HG03432 (cell line): ENCODE results near the gene SNX21.

Experiments
- ATAC-seq: cut with Tn5 transposase; IDR thresholded peaks from one replicate; pipeline ENCODE4 v1.9.1; 2021; ENCODE audit warnings: mild to moderate bottlenecking, moderate library complexity; ENCODE audit not compliant: unreplicated experiment

Gene SNX21

GRCh38 chr20:45878076-45878761 is 44.6 kb downstream of the SNX21 start:
- ATAC-seq: no peak

- peak; percentile 92 for ATAC-seq
Measured at GRCh38 chr20:45880988-45881788, 47.6 kb downstream of the SNX21 start, which contains the start of gene ZSWIM1. Gene ZSWIM1 (plus strand): TSS chr20:45881227. CDS start chr20:45882593, 1,366 bp downstream.

DNA sequence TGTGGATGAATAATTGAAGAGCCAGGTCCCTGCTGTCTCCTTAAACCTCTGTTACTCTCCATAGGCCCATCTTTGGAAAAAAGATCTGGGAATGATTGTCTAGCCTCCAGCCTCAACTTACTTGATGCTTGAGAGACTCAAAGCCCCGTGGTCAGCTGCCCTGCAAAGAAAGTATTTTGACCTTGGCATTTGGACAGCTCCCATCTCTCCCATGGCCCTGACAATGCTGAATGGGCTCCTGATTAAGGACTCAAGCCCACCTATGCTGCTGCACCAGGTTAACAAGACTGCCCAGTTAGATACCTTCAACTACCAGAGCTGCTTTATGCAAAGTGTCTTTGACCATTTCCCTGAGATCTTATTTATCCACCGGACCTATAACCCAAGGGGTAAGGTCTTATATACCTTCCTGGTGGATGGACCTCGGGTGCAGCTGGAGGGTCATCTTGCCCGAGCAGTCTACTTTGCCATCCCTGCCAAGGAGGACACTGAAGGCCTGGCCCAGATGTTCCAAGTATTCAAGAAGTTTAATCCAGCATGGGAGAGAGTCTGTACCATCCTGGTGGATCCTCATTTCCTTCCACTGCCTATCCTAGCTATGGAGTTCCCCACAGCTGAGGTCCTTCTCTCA is 49.0 kb downstream of the SNX21 start:
- no peak for ATAC-seq

DNA sequence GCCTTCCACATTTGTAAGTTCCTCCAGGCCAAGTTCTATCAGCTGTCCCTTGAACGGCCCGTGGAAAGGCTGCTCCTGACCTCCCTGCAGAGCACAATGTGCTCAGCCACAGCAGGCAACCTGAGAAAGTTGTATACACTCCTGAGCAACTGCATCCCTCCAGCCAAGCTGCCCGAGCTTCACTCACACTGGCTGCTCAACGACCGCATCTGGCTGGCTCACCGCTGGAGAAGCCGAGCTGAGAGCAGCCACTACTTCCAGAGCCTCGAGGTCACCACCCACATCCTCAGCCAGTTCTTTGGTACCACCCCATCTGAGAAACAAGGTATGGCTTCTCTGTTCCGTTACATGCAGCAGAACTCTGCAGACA is 49.5 kb downstream of the SNX21 start:
- no peak for ATAC-seq

DNA sequence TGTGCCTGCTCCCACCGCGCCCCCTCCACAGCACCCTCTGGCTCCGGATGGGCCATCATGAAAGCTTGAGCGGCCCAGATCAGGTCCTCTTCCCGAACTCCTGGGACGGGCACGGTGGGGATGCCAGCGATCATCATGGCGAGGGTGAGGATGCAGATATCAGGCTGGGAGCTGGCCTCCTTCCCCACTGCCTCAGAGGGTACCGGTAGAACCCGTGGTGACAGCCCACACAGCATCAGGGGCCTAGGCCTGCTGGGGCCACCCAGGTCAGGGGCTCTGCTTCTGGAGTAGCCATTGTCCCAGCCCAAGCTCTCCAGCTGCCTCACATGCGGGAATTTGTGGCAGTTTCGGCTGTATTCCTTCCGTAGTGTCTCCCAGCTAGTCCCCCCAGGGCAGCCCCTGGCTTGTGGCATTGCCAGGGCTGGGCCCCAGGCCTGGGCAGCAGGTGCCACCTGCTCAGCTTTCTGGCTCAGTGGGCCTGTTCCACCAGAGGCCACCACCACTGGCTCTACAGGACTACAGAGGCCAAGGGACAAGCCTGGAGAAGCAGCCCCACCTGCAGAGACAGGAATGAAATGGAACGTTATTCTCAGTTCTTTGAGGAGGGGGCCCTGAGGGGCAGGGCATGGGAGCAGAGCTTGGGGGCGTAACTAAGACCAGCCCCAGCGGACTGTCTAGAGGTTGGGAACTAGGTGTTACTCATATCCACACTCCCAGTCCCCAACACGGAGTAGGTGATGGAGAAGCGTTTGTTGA is 53.2 kb downstream of the SNX21 start:
- ATAC-seq: no peak

- no peak for ATAC-seq
Measured at GRCh38 chr20:45887346-45887715, 53.7 kb downstream of the SNX21 start, which contains the start of gene SPATA25. Gene SPATA25 (minus strand): TSS chr20:45887622. CDS start chr20:45887590, 32 bp downstream.

DNA sequence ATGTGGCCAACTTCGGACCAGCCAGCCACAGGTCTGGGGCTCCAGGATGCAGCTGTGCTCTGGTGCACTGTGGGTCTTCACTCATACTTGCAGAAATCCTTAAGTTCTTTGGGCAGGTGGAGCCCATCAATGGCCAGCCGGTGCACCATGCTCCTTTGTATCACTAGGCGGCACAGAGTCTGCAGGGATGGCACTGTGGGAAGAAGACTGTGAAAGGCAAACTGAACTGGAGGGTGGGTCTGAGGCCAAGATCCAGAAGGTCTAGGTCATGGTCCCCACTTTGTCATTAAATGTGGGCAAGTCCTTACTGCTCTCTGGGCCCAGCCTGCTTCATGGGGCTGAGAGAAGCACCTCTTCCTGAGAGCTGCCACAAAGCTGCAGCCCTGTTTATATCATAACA is 55.1 kb downstream of the SNX21 start:
- ATAC-seq: no peak

DNA sequence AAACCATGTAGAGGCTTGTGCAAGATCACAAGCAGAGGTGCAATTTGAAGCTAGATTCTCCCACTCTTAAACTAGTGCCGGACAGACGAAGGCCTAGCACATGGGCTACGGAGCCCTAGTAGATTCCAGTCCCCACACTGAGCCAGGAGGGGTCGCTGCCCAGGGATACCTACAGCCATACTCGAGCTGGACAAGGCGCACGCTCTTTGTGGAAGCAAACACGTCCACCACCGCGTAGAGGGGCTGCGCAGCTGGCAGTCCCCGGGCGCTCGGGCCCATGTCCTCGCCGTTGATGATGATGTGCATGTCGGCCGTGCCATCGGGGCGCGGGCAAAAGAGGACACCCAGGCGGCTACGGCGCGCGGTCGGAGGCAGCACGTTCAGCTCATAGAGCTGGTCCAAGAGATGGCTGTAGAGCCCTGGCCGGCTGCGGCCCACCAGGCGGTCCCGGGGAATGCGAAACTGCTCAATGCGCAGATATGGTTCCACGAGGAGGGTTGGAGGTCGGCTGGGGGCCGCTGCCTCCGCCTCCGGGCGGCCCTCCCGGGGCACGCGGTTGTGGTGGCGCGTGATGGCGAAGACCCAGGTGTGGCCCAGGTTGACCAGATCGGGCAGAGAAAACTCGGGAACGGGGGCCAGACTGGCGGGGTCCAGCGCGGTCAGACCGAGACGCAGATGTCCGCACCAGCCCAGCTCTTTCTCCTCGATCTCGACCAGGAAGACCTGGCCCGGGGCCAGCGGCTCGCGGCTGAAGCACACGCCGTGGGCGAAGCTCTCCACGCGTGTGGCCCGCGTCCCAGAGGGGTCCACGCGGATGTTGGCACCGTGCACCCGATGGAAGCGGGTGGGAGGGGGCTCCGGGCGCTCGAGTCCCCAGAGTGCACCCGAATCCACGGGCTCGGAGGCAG is 56.7 kb downstream of the SNX21 start:
- ATAC-seq: peak; percentile 24

GRCh38 chr20:45890985-45891983 is 57.7 kb downstream of the SNX21 start, which contains the start of the genes CTSA and NEURL2:
Gene CTSA (plus strand): TSS chr20:45891335. CDS start chr20:45891569, 234 bp downstream.
Gene NEURL2 (minus strand): TSS chr20:45891208. CDS start chr20:45890991, 217 bp downstream.
- ATAC-seq: peak; percentile 71

DNA sequence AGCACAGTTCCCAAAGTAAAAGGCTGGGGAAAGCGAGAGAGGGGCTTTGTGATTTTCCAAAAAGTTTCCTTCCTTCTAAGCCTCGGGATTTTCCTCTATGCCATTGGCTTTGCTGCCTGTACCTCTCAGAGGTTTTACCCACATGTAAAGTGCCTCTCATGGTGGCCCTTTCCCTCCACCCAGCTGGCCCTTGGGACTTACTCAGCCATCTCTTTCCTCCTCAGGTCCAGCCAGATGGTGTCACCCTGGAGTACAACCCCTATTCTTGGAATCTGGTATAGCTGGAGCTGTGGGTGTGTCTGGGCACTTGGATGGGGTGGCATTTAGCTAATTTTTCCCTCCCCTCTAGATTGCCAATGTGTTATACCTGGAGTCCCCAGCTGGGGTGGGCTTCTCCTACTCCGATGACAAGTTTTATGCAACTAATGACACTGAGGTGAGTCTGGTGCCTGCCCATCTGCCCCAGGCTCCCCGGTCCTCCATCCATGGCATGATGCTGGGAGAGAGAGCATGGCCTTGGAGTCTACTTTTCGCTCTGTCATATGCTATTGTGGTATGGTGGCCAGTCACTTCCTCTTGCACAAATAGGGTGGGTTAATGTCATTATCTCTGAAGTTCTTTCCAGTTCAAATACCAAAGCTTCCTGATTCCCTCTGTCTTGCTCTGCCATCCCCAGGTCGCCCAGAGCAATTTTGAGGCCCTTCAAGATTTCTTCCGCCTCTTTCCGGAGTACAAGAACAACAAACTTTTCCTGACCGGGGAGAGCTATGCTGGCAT is 58.6 kb downstream of the SNX21 start:
- ATAC-seq: no peak
